NOMO-1 treated with dmso at 0.1 percent for 144 hours (cell line): Measurements from ENCODE around the gene HOXD11.

Source experiments
- DNase-seq: peaks from one replicate; lab custom pipeline; 2025; ENCODE audit not compliant: unreplicated experiment; lab: John Stamatoyannopoulos, UW

HOXD11 gene

GRCh38 chr2:176105078-176105729, 1.9 kb upstream of the HOXD11 start:
- DNase-seq: no peak

GRCh38 chr2:176105730-176106580, 1.1 kb upstream of the HOXD11 start:
- DNase-seq: no peak

GRCh38 chr2:176107731-176108181, 676 bp downstream of the HOXD11 start:
- no peak for DNase-seq

- no peak for DNase-seq
Observed at GRCh38 chr2:176109192-176109901, 2.3 kb downstream of the HOXD11 start.

- no peak for DNase-seq
Observed at GRCh38 chr2:176109946-176110345, 2.9 kb downstream of the HOXD11 start.

- no peak for DNase-seq
Observed at GRCh38 chr2:176110415-176111308, 3.6 kb downstream of the HOXD11 start.

- DNase-seq: no peak
Observed at GRCh38 chr2:176111309-176111663, 4.2 kb downstream of the HOXD11 start.

GRCh38 chr2:176111846-176112374, 4.8 kb downstream of the HOXD11 start:
- no peak for DNase-seq

GRCh38 chr2:176112375-176113302, 5.6 kb downstream of the HOXD11 start:
- no peak for DNase-seq

GRCh38 chr2:176114120-176114929, 7.2 kb downstream of the HOXD11 start:
- DNase-seq: no peak

GRCh38 chr2:176114930-176115625, 8.0 kb downstream of the HOXD11 start:
- no peak for DNase-seq

GRCh38 chr2:176115883-176116813, 9.1 kb downstream of the HOXD11 start, which contains the start of gene HOXD10:
Gene HOXD10, plus strand, starts transcription at chr2:176116778. Its CDS starts 56 bp downstream, at chr2:176116834.
- no peak for DNase-seq

GRCh38 chr2:176117162-176117822, 10.2 kb downstream of the HOXD11 start:
- no peak for DNase-seq

- no peak for DNase-seq
Observed at GRCh38 chr2:176117823-176118371, 10.8 kb downstream of the HOXD11 start.

GRCh38 chr2:176118601-176119339, 11.7 kb downstream of the HOXD11 start:
- DNase-seq: peak; percentile 22
